ENCODE data around the gene GADD45A.

The GADD45A gene

DNA sequence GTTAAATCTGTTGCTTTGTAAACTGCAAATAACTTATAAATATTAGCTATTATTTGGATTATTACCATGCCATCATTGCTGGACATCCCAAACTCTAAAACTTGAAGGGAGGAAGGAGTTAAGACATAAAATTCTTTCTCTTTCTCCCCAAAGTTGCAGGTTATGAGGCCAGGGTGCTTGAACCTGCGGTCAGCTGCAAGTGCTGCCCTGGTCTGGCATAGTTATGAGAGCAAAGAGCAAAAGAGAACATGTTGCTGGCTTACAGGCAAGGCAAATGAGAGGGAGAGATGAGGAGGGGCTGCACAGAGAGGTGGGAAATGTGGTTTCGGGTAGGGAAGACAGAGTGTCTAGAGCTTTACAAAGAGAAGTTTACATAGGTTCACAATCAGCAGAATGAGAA lies 30.8 kb downstream of the GADD45A start:
- DNase-seq (ENCODE audit: low read depth), result no peak
- TF ChIP-seq, protein P1, sequence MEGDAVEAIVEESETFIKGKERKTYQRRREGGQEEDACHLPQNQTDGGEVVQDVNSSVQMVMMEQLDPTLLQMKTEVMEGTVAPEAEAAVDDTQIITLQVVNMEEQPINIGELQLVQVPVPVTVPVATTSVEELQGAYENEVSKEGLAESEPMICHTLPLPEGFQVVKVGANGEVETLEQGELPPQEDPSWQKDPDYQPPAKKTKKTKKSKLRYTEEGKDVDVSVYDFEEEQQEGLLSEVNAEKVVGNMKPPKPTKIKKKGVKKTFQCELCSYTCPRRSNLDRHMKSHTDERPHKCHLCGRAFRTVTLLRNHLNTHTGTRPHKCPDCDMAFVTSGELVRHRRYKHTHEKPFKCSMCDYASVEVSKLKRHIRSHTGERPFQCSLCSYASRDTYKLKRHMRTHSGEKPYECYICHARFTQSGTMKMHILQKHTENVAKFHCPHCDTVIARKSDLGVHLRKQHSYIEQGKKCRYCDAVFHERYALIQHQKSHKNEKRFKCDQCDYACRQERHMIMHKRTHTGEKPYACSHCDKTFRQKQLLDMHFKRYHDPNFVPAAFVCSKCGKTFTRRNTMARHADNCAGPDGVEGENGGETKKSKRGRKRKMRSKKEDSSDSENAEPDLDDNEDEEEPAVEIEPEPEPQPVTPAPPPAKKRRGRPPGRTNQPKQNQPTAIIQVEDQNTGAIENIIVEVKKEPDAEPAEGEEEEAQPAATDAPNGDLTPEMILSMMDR (IDR thresholded peaks at IDR 0.05; ENCODE audit: low read depth, low read length, missing control alignments), result no peak
- no peak overlapping the region for H3K4me3 ChIP-seq (ENCODE audit: low read depth, low read length)

DNA sequence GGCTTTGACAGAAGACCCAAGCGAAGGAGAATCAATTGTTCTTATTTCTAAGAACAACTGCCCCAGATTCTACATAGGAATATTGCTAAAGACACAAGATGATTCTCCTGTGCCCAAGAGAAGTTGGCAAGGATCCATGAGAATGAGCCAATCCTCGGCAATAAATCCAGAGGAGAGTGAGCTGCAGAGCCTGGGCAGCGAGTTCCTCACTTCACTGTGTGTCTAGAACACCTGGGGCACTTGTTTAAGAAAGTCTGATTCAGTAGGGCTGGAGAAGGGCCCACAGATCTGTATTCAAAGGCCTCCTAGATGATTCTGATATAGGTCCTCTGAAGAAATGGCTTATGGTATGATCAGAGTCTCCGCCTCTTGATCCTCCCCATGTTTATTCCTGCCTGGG lies 31.8 kb downstream of the GADD45A start:
- no peak overlapping the region for H3K4me3 ChIP-seq (ENCODE audit: low read depth, low read length)
- TF ChIP-seq, protein P1 (IDR thresholded peaks at IDR 0.05; ENCODE audit: low read depth, low read length, missing control alignments), result no peak
- DNase-seq (ENCODE audit: low read depth), result no peak

DNA sequence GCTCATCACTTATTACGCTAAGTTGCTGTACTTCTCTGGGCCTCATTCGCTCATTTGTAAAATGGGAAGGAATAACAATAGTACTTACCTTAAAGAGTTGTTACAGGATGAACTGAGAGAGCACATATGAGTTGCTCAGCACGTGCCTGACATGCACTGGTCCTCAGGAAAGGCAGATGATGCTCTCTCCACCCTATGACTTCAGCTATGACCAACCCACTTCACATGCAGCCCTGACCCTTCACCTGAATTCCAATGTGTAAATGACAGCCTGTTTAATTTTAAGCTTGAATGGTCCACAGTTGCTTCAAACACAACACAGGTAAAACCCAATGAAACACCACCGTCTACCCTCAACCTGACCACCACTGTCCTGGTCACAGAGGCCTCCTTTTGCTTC lies 32.9 kb downstream of the GADD45A start:
- H3K4me3 ChIP-seq (ENCODE audit: low read depth, low read length), result no peak overlapping the region
- DNase-seq (ENCODE audit: low read depth), result no peak
- TF ChIP-seq, protein P1 (IDR thresholded peaks at IDR 0.05; ENCODE audit: low read depth, low read length, missing control alignments), result no peak

DNA sequence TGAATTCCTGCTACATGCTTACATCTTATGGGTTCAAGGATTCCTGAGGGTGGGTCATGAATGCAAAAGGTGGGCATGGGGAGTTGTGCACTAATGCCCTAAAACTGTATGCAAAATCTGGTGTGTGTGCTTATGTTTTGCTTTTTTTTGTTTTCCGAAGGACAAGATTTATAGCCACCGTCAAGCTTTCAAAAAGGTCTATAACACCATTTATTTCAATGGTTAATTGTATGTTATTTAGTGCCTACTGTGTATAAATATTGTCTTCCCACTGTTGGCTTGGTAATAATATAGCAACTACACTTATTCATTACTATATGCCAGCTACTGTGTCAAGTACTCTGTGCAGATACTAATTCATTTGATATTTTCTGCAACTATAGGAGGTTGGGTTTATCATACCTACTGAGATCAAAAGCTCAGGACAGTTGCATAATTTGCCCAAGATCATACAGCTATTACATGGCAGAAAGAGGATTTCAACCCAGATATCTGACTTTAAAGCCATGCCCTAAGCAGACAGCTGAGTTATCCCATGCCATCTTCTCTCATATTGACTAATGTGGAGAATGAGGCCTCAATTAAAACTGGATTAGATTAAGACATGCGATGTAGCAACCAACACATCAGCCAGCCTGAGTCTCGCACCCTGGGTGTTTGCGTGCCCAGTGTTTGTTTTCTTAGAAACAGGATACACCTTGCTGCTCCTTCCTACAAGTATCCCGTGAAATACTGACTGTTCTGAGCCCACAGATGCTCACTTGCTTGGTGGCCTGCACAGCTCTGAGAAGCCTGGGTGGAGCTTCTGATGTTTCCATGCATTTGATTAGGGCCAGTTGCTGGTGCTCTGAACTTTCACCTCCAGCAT lies 34.6 kb downstream of the GADD45A start:
- no peak overlapping the region for H3K4me3 ChIP-seq (ENCODE audit: low read depth, low read length)
- no peak for DNase-seq (ENCODE audit: low read depth)
- TF ChIP-seq, protein P1 (IDR thresholded peaks at IDR 0.05; ENCODE audit: low read depth, low read length, missing control alignments), result no peak

DNA sequence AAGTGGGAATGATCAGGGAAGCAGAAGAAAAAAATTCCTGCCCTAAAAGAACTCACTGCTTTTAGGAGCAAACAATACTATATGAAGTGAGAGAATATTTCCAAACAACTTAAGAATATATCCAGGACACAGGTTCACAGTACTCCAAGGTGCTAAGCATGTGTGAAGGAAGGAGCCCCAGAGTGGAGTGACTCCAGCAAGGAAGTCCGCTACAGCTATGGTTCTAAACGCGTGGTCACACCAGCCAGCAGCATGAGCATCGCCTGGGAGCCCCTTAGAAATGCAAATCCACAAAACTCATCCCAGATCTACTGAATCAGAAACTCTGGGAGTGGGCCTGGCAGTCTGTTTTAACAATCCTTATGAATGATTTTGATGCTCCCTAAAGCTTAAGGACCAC lies 36.1 kb downstream of the GADD45A start:
- TF ChIP-seq, protein P1 (IDR thresholded peaks at IDR 0.05; ENCODE audit: low read depth, low read length, missing control alignments), result no peak
- DNase-seq (ENCODE audit: low read depth), result no peak
- H3K4me3 ChIP-seq (ENCODE audit: low read depth, low read length), result no peak overlapping the region

DNA sequence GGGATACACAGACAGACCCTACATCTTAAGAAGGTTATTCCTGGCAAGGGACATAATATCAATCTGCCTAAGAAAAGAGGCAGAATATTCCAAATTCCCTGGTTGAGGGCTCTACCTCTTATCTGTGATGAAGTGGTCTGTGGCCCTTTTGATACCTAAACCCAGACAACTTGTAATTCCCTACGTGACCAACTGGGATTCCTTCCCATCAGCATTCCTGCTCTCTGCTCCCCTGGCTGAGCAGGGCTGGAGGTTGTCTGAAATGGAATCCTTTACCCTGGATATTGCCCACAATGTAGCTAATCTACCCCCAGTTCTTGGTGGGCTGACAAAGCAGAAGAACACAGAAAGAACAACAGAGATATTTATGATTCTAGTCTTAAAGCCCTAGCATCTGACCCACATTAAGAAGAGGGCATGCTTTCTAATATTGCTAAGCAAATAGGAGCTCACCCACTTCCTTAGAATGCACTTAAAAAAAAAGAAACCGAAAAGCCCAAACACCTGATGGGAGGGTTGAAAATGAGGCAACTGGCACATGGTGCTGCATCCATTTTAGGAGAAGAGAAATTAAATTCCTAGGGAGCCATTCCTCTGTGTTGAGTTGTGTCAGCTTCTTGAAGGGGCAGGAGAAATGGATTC lies 36.8 kb downstream of the GADD45A start:
- no peak overlapping the region for H3K4me3 ChIP-seq (ENCODE audit: low read depth, low read length)
- TF ChIP-seq, protein P1 (IDR thresholded peaks at IDR 0.05; ENCODE audit: low read depth, low read length, missing control alignments), result no peak
- no peak for DNase-seq (ENCODE audit: low read depth)
